Measurements from ENCODE around the gene DDX20.
"Not testable (repeated sequence)": the region's sequence is repeated elsewhere in the genome, so short reads cannot be mapped to it uniquely, and the experiment has no call there.

The DDX20 gene

GRCh38 chr1:111734426-111734825, 21.3 kb upstream of the DDX20 start:
- no peak for DNase-seq

- DNase-seq, result no peak
Measured at GRCh38 chr1:111734856-111735255, 20.8 kb upstream of the DDX20 start.

- no peak for DNase-seq
Measured at GRCh38 chr1:111735321-111735720, 20.4 kb upstream of the DDX20 start.

DNA sequence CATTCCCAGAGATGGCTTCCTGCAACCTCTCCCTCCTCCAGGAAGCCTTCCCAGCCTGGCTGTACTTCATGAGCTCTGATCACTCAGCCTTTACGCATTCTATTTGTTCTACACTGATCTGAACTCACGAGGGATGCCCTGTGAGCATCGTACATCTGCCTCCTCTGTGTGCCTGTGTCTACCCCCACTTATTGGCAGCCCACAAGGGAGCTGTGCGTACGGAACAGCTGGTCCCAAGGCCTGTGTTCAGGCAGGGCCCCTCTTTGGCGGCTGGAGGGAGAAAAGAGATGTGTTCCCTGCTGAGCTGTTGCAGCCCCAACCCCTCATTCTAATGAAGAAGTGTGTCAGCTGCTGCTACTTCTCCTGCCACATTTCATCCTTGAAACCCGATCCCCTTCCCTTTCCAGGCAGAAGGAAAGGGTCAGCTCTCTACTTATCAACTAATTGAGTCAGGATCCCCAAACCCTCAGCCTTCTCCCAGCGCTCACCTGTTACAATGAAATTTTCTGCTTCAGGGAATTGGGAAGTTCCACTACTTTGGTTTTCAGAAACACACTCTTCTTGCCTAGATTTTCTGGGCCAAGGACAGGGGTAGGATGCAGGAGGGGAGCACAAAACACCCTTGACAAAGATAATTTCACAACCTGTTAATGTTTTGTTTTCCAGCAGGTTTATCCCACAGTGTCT, 19.7 kb upstream of the DDX20 start:
- DNase-seq, result no peak

GRCh38 chr1:111736548-111737215, 19.0 kb upstream of the DDX20 start:
- no peak for DNase-seq

- no peak for DNase-seq
Measured at GRCh38 chr1:111737216-111738132, 18.2 kb upstream of the DDX20 start.

DNA sequence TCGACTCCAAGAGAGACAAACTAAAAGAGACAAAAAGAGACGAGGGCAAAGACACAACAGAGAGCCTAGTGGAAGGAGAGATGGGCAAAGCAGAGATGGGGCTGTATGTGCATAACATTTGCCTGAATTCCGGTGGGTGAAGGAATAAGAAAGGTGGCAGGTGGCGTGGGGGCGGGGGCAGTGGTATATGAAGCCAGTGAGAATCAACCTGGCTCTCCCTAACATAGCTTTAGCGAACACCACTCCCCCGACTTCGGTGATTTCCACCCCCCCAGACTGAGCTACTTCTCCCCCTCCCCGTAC, 17.6 kb upstream of the DDX20 start:
- no peak for DNase-seq

- peak; percentile 75 for DNase-seq
Measured at GRCh38 chr1:111738436-111739193, 17.1 kb upstream of the DDX20 start.

GRCh38 chr1:111739194-111739924, 16.3 kb upstream of the DDX20 start, which contains the start of gene INKA2:
INKA2 (minus strand) TSS chr1:111739395; CDS start chr1:111739242, 153 bp downstream.
- peak; percentile 93 for DNase-seq

- peak; percentile 74 for DNase-seq
Measured at GRCh38 chr1:111739925-111740765, 15.6 kb upstream of the DDX20 start.

DNA sequence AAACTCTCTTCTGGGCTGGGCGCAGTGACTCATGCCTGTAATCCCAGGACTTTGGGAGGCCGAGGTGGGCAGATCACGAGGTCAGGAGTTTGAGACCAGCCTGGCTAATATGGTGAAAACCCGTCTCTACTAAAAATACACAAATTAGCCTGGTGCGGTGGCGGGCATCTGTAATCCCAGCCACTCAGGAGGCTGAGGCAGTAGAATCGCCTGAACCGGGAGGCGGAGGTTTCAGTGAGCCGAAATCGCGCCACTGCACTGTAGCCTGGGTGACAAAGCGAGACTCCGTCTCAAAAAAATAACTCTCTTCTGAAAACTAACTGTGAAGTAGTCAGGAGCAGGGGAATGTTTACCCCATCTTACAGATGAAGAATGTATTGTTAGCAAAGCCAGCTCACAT, 13.4 kb upstream of the DDX20 start:
- DNase-seq, result not testable (repeated sequence)

DNA sequence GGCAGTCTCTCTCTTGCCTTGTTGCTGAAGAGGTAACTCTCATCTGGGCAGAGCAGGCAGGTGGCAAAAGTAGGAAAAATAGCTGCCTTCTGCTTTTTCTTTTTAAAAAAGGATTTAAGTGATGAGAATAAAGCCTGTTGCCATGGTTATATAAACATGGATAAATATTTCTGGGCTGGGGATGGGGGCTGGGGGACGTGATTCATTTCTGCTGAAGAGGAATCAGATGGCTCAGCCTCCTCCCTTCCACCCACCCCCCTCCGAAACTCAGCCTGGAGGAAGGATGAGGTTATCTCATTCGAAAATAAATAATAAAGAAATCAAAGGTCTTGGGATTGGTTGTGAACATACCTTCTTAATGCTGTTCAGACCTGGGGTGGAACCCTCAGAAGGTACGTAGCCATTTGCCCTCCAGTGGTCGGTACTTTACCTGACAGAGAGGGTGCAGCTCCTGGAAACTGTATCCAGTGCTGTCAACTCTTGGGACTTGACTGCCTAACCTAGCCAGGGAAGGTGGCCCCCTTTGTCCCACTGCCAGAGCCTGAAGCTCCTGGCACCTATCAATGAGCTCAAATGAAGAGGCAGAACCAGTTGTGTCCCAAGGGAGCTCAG, 12.7 kb upstream of the DDX20 start:
- no peak for DNase-seq

- DNase-seq, result peak; percentile 86
Measured at GRCh38 chr1:111743679-111744101, 12.0 kb upstream of the DDX20 start.

DNA sequence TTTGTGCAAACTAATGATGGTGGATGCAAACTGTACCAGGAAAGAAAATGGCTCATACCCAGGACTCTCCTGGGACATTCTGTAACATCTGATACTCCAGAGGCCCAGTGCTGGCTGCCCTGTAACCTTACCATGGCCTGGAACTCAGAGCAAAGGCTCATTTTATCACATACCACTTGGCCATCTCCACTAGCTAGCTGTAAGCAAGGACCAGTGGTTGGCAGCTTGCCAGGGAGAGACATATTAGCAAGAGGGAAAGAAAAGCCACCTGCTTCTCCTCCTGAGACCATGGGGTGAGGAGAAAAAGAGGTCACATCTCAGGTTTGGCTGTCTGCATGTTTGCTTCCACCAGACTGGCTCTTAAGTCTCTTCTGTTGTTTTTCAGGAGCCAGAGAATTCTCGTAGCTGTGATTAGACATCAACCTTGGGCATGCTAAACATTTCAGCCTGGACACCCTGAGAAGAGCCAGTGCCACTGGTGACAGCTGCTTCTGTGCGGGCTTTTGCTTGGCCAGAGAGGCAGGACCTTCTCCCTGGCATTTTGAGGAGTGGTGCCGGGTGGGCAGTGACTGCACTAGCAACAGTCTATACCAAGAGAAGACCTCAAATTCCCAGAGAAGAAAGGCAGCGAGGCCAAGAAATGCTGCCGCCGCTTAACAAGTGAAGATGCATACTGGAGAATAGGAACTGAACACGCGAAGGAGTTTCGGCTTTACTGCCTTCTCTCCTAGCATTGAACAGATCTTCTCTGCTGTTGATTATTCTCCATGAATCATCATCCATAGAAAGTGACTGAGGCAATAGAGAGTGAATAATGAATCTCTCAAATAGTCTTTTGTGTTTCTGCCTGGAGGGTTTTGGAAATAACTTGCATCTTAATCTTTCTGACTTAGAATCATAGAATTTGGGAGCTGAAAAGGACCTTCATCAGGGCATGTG, 9.8 kb upstream of the DDX20 start:
- DNase-seq, result peak; percentile 74

GRCh38 chr1:111746614-111746999, 9.1 kb upstream of the DDX20 start:
- DNase-seq, result peak; percentile 18

GRCh38 chr1:111747282-111747734, 8.4 kb upstream of the DDX20 start:
- peak; percentile 95 for DNase-seq

DNA sequence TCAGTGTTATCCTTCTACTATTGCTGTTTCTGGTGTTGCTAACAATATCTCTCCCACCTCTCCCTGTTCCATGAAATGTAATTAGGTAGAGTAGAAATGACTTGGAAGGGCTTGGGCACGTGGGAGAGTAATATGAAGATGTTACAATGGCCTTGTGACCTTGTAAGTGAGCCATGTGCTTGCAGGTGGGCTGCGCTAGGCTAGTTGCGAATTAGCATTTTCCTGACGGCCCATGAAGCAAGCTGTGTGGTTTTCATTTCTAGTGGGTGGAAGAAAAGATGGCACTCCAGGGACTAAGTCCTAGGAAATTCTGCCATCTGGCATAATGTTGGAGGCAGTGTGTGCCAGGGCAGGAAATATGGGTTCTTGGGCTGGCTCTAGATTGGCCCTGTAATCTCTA, 7.8 kb upstream of the DDX20 start:
- DNase-seq, result no peak

DNA sequence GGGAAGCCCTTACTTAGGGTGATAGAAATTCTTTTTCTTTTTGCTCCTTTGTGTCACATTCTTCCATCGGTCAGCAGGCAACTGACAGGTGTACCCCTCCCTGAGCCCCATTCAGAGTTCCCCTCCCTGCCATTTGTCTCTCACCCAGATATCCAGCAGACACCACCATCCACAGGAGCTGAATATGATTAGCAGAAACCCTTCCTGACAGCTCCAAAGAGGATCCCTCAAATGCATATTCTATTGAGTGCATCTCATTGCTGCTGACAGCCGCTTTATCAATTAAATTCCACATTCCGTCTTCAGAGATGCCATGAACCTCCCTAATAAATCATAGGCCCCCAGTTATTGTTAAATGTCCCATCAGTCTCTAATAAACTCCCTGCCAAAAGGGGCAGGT, 6.1 kb upstream of the DDX20 start:
- DNase-seq, result no peak

GRCh38 chr1:111750856-111751255, 4.8 kb upstream of the DDX20 start:
- no peak for DNase-seq

All from hematopoietic multipotent progenitor cell treated with erythropoietin and hydrocortisone succinate and interleukin-3 and kit ligand, for 6 days (in vitro differentiated cells).